Articular chondrocyte of knee joint (primary cell): ENCODE results near the gene C2CD4C. TPM values are rescaled to one million over a fixed set of nuclear protein-coding genes. Genes with fewer than 3 reads are reported as not detected.

Source experiments
- small RNA-seq: library from RNA; depleted of rRNA; stranded (forward); fragments of <200 nt; gene quantifications from one replicate; pipeline ENCODE3, GENCODE V24; 2012
- total RNA-seq: library from RNA; depleted of rRNA; stranded (reverse); fragments of >200 nt; gene quantifications from 2 replicates; pipeline ENCODE4 v1.2.3, GENCODE V29; 2012

The C2CD4C gene, protein sequence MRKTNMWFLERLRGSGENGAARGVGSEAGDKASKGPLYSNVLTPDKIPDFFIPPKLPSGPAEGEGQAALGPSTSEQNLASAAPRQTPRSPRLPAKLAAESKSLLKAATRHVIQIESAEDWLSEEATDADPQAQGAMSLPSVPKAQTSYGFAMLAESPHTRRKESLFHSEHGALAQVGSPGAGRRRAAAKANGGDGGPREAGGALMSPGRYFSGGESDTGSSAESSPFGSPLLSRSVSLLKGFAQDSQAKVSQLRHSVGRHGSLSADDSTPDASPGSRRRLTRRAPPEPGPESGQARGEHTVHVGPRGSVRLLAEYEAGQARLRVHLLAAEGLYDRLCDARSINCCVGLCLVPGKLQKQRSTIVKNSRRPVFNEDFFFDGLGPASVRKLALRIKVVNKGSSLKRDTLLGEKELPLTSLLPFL
- not detected in 2 replicates for total RNA-seq

GRCh38 chr19:408902-409515, at the start of gene C2CD4C:
C2CD4C (minus strand) TSS chr19:409147; CDS start chr19:408361, 786 bp downstream.

Small RNA genes lying within 50 kb of the gene (small RNA-seq; reads per million reads assigned to genes)
- gene RNA5SP462: not detected

Other genes with a start within 250 kb of the C2CD4C start
- 0.11 and 0.13 TPM in 2 replicates for gene PLPP2, start 117.7 kb downstream of the C2CD4C start, total RNA-seq
- gene MIER2, start 64.4 kb downstream of the C2CD4C start, total RNA-seq: 6.5 and 6.9 TPM in 2 replicates
- 0.39 and 1.4 TPM in 2 replicates for gene SHC2, start 51.9 kb upstream of the C2CD4C start, total RNA-seq
- 0.11 and 0.13 TPM in 2 replicates for gene MADCAM1, start 87.3 kb upstream of the C2CD4C start, total RNA-seq
- 25.5 and 29.0 TPM in 2 replicates for gene TPGS1, start 98.3 kb upstream of the C2CD4C start, total RNA-seq
- gene CDC34, start 122.6 kb upstream of the C2CD4C start, total RNA-seq: 27.1 and 28.5 TPM in 2 replicates
- gene GZMM, start 134.9 kb upstream of the C2CD4C start, total RNA-seq: not detected in 2 replicates
- 245 and 254 TPM in 2 replicates for gene BSG, start 163.4 kb upstream of the C2CD4C start, total RNA-seq
- gene HCN2, start 180.7 kb upstream of the C2CD4C start, total RNA-seq: 0.76 and 0.91 TPM in 2 replicates
- 15.9 and 18.4 TPM in 2 replicates for gene POLRMT, start 224.4 kb upstream of the C2CD4C start, total RNA-seq
- not detected in 2 replicates for gene FGF22, start 230.7 kb upstream of the C2CD4C start, total RNA-seq